ENCODE results near the gene MED7. TPM values are rescaled to one million over a fixed set of nuclear protein-coding genes. Genes with fewer than 3 reads are reported as not detected.

MED7 gene
- total and polyA plus RNA-seq, 9 of the 15 experiments (the other 6 are each of a cell fraction or from before 2014, with no cell fraction given), result 4.5 to 38.7 (median 12.2) TPM

DNA sequence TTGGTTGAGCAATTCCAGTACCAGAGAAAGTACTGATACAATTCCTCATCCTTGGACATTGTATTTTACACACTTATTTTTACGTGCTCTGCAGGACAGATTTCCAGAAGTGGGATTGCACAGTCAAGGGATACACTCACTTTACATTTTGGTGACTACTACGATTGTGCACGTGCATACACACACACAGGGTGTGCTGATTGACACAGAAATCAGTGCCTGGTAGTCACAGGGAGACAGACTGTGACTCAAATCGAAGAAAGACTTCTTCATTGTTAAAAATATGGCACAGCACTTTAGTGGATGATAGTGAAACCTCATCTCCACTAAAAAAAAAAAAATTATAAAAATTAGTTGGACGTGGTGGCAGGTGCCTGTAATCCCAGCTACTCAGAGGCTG lies 21.9 kb upstream of the MED7 start:
- CTCF ChIA-PET (ENCODE audit: low intra/inter-chr PET ratio), result no interaction called here
- intact Hi-C loops (cut with micrococcal nuclease) (no loop called here), in situ Hi-C loops (cut with MboI) (no loop called here)
- Histone ChIP-seq H2AFZ (ENCODE audit: low read depth, low read length) (no peak overlapping the region), H3K9me1 (ENCODE audit: control insufficient read depth, insufficient read depth, low read length) (no peaks in the 10 kb centered on the region), H3K4me3 (no peak overlapping the region), H3K36me3 (ENCODE audit: control insufficient read depth, insufficient read depth, low read length) (no peaks in the 10 kb centered on the region), H4K20me1 (replicated peaks; ENCODE audit: control insufficient read depth, insufficient read depth, low read length) (no peaks in the 10 kb centered on the region), H3K4me2 (ENCODE audit: insufficient read depth, low read length) (no peak overlapping the region), H3K9me3 (replicated peaks; ENCODE audit: control insufficient read depth, insufficient read depth, low read depth, low read length) (no peaks in the 10 kb centered on the region), H3K27ac (ENCODE audit: extremely low read depth, low read depth, low read length) (no peak overlapping the region), H3K9ac (ENCODE audit: insufficient read depth in 1 of 2, low read depth in 2 of 2, low read length in 2 of 2) (no peak overlapping the region), H3K4me1 (replicated peaks in 1 of 2; ENCODE audit: control insufficient read depth in 2 of 2, insufficient read depth in 2 of 2, low read length in 2 of 2) (no peaks in the 10 kb centered on the region), H3K79me2 (ENCODE audit: control insufficient read depth, insufficient read depth, low read length) (no peaks in the 10 kb centered on the region), H3K27me3 (ENCODE audit: control insufficient read depth in 2 of 2, insufficient read depth in 2 of 2, low read length in 2 of 2) (peaks cover 9 to 35% of the 10 kb centered on the region in 2 experiments; a peak in 3 of 5 replicates)
- POLR2A ChIA-PET, result no interaction called here
- BruUV-seq (replicated peaks), result no TSS peak
- FAIRE-seq (no peak), ATAC-seq (no peak), DNase-seq (ENCODE audit: extremely low read depth in 1 of 4, low spot score in 3 of 4) (no peak)
- WGBS (ENCODE audit: insufficient coverage, low coverage, missing lambda C conversion rate), result 1% methylated on average over 5 of the region's 5 CpGs
- no peak for TF ChIP-seq FOS (IDR thresholded peaks at IDR 0.05; ENCODE audit: extremely low read depth, insufficient read length)
- no peak for TF ChIP-seq HDAC3 (IDR thresholded peaks at IDR 0.05; ENCODE audit: borderline replicate concordance, partially characterized antibody)
- TF ChIP-seq, protein P1, sequence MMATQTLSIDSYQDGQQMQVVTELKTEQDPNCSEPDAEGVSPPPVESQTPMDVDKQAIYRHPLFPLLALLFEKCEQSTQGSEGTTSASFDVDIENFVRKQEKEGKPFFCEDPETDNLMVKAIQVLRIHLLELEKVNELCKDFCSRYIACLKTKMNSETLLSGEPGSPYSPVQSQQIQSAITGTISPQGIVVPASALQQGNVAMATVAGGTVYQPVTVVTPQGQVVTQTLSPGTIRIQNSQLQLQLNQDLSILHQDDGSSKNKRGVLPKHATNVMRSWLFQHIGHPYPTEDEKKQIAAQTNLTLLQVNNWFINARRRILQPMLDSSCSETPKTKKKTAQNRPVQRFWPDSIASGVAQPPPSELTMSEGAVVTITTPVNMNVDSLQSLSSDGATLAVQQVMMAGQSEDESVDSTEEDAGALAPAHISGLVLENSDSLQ (IDR thresholded peaks at IDR 0.05), result no peak
- TF ChIP-seq SRSF1 (IDR thresholded peaks at IDR 0.05; ENCODE audit: low read depth, low read length), result no peak
- no peak for TF ChIP-seq TAF7 (tag; IDR thresholded peaks at IDR 0.05)
- no peak for TF ChIP-seq ZNF165 (CRISPR knock-in tag; IDR thresholded peaks at IDR 0.05; ENCODE audit: borderline replicate concordance)
- TF ChIP-seq, protein P2, sequence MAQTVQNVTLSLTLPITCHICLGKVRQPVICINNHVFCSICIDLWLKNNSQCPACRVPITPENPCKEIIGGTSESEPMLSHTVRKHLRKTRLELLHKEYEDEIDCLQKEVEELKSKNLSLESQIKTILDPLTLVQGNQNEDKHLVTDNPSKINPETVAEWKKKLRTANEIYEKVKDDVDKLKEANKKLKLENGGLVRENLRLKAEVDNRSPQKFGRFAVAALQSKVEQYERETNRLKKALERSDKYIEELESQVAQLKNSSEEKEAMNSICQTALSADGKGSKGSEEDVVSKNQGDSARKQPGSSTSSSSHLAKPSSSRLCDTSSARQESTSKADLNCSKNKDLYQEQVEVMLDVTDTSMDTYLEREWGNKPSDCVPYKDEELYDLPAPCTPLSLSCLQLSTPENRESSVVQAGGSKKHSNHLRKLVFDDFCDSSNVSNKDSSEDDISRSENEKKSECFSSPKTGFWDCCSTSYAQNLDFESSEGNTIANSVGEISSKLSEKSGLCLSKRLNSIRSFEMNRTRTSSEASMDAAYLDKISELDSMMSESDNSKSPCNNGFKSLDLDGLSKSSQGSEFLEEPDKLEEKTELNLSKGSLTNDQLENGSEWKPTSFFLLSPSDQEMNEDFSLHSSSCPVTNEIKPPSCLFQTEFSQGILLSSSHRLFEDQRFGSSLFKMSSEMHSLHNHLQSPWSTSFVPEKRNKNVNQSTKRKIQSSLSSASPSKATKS (CRISPR knock-in tag; IDR thresholded peaks at IDR 0.05), result no peak
- no peak for TF ChIP-seq BRCA1 (IDR thresholded peaks at IDR 0.05)
- TF ChIP-seq BRCA1 (CRISPR knock-in tag; IDR thresholded peaks at IDR 0.05), result no peak
- TF ChIP-seq KDM4B (IDR thresholded peaks at IDR 0.05; ENCODE audit: borderline replicate concordance in 2 of 2, low read depth in 1 of 2), result no peak
- TF ChIP-seq RBBP5 (IDR thresholded peaks at IDR 0.05; ENCODE audit: borderline replicate concordance, insufficient read depth, low read length, poor library complexity, severe bottlenecking), result no peak
- no peak for TF ChIP-seq ZBTB43 (CRISPR knock-in tag; IDR thresholded peaks at IDR 0.05)
- no peak for TF ChIP-seq CREB5 (CRISPR knock-in tag; IDR thresholded peaks at IDR 0.05)
- TF ChIP-seq SIX5 (IDR thresholded peaks at IDR 0.05; ENCODE audit: borderline replicate concordance in 1 of 2, insufficient read depth in 1 of 2, low read depth in 1 of 2, low read length in 2 of 2), result no peak
- TF ChIP-seq CTCF (IDR thresholded peaks at IDR 0.05 in 2 of 3, conservative IDR thresholded peaks at IDR 0.05 in 1 of 3; ENCODE audit: insufficient read depth in 2 of 3, low read depth in 1 of 3, low read length in 3 of 3), result no peak
